Measurements from ENCODE around the gene TMCC3.

Gene TMCC3

DNA sequence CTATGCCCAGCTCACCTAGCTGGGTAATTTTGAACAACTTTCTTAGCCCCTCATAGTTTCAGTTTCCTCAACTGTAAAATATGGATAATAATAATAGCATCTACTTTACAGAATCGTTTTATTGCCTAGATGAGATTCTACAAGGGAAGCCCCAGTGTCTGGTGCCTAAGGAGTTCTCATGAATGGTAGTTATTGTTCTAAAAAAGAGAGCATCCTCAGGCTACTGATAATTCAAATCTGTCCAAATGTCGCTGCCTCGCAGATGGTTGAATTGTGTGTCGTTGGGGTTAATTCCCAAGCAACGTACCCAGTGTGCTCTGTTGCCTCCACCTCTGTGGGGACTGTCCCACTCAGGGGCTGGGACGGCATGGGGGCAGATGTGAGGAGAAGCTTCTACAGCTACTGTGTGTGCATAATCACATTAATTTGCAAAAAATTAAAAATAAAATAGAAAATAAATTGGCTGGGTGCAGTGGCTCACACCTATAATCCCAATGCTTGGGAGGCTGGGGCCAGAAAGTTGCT, 119.1 kb downstream of the TMCC3 start:
- no peak for DNase-seq (ENCODE audit: low spot score in 2 of 2)
- H3K4me3 ChIP-seq, result no peak overlapping the region
- in situ Hi-C loops (cut with MboI; ENCODE audit: low sequenced_read_pairs), result loop anchor here (5.0 to 25.0 kb wide), 3 partner anchors 394 to 1006 kb away; no protein-coding TSS in a partner anchor

DNA sequence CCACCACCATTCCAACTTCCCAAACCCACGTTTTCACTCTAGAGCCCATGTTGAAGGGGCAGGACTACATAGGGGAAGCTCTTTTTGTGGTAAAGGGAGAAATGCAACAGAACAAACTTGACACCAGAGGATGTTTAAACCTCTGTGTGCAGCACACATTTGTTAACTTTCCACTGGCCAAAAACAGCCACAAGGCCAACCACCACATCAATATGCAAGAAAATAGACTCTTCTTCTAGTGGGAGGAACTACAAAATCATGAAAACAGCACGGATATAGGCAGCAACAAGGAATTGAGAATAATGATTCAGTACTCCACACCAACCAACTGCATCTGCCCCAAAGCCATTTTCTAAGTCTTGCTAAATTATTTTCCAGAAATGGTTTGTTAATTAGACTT, 124.4 kb downstream of the TMCC3 start:
- Histone ChIP-seq H3K4me3 (no peak overlapping the region), H3K9me3 (no peaks in the 10 kb centered on the region), H3K27me3 (ENCODE audit: low read depth) (no peaks in the 10 kb centered on the region), H3K4me1 (no peaks in the 10 kb centered on the region), H3K36me3 (replicated peaks) (no peaks in the 10 kb centered on the region)
- no peak for DNase-seq (ENCODE audit: low spot score in 2 of 2)
- in situ Hi-C loops (cut with MboI; ENCODE audit: low sequenced_read_pairs), result loop anchor here (25.0 kb wide), 2 partner anchors 461 to 1011 kb away; no protein-coding TSS in a partner anchor

More for the DNA sequence above, 119.1 kb downstream of the TMCC3 start:
- no peaks in the 10 kb centered on the region for H3K9me3 ChIP-seq
- H3K36me3 ChIP-seq (replicated peaks), result no peaks in the 10 kb centered on the region
- H3K4me1 ChIP-seq, result peaks cover 8% of the 10 kb centered on the region
- no peaks in the 10 kb centered on the region for H3K27me3 ChIP-seq (ENCODE audit: low read depth)
